ENCODE data around the gene F7. TPM values are rescaled to one million over a fixed set of nuclear protein-coding genes. Genes with fewer than 3 reads are reported as not detected.

The F7 gene
- total RNA-seq, 1 donor from 2014 or later: not detected

DNA sequence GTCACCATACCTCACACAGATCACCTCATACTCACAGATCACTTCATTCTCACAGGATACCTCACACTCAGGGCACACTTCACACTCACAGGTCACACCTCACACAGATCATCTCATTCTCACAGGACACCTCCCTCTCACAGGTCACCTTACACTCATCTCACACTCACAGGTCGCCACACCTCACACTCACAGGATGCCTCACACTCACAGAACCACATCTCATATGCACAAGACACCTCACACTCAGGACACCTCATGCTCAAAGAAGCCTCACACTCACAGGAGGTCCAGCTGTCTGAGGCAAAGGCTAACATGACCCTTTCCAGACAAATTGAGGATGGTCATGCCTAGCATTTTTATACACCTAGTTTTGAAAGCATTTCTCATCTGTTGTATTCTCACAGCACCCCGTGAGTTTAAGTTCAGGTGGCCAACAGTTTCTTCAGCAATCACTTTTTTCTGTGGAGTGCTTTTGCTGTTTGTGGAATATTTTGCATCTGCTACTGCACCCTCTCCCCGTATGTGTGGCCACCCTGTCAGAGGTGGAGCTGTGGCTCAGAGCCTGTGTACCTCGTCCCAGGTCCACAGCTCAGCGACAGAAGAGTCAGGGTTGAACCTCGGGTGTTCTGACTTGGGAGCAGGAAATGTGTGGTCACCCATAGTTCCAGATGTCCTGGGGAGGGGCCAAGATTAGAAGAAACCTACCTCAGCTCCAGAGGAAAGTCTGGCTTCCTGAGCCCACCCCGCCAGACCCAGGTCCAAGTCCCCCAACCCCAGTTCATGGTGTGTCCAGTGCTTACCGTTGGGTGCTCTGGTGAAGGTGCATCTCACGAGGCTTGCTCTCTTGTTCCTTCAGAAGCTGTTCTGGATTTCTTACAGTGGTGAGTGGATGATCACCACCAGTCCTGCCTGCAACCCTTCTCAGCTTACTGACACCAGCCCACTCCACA is 7.6 kb downstream of the F7 start:
- intact Hi-C loops (cut with micrococcal nuclease): no loop called here
- ATAC-seq: no peak
- no peak for DNase-seq

DNA sequence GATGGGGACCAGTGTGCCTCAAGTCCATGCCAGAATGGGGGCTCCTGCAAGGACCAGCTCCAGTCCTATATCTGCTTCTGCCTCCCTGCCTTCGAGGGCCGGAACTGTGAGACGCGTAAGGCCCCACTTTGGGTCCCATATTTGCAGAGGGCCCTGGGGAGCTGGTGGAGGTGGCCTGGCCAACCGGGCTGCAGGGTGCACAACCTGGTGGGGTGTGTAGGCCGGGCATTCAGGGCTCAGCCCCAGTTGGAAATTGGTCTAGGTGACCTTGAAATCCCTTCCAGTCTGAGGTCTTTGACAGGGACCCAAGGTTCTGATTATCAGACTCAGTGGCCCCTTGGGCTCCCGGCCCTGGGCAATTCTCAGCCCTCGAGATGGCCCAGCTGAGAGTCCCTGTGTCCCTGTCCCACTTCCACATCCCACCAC is 8.3 kb downstream of the F7 start:
- intact Hi-C loops (cut with micrococcal nuclease): no loop called here
- no peak for DNase-seq

DNA sequence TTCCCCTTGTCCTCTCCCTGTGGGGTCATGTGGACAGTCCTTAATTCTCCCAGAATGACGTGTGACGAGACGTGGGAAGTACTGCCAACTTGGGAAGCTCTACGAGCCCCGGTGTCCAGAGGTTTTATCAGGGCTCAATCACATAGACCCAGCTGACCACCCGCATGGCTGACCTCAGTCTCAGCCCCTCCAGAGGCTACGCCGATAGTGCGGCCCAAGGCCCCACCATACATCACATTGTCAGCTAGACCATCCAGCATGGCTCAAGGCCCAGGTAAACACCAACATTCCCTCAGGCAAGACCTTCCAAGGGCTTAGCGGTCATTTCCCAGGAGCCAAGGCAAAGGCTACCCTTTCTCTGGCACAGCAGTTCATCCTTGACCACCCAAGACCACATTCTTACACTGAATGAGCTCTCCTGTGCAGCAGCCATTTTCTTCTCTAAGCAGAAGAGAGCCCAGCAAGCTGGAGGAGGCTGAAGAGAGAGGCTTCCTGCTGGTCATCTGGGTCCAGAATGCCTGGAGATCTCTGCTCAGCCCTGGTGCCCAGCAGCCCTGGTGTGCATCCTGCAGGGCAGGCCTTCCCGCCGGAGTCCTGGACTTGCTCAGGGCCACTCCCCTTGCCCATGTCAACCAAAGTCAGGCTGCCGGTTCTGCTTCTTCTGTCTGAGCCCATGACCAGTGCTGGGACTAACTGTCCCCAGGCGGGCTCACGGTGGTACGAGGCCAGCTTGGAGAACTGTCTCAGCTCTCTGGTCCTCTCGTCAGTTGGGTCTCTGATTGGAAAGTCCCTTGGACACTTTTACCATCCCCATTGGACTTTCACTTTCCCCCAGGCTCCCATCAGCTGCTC is 9.1 kb downstream of the F7 start:
- no peak for ATAC-seq
- no peak for DNase-seq

More for the DNA sequence above, 8.3 kb downstream of the F7 start:
- no peak for ATAC-seq

DNA sequence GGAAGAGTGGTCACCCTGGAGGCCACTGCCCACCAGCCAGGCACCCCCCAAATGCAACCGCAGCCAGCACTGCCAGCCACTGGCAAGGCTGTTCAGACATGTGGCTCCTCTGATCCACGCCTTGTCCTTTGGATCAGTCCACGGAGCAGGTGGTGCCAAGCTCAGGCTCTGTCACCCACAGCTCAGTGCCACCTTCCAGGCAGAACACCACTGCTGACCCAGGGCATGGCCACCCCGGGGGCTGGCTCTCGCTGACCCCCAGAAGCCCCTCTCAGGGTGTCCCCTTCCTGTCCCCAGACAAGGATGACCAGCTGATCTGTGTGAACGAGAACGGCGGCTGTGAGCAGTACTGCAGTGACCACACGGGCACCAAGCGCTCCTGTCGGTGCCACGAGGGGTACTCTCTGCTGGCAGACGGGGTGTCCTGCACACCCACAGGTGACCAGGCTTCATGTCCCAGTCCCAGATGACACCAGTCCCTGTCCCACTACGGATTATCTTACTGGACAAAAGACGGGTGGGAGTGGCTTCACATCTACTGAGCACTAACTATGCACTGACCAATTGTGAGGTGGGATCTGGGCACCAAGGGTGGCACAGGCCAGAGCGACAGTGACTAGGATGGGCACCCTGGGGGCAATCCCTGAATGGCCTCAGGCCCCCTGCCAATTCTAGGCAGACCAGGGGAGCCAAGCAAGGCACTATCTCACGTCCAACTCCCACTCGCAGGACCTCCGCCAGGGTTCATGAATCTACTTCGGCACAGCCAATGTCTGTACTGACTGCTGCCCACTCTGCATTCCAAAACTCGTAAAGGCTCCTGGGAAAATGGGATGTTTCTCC is 10.0 kb downstream of the F7 start:
- DNase-seq (no peak), ATAC-seq (no peak)
- intact Hi-C loops (cut with micrococcal nuclease): no loop called here

More for the DNA sequence above, 9.1 kb downstream of the F7 start:
- intact Hi-C loops (cut with micrococcal nuclease): no loop called here

DNA sequence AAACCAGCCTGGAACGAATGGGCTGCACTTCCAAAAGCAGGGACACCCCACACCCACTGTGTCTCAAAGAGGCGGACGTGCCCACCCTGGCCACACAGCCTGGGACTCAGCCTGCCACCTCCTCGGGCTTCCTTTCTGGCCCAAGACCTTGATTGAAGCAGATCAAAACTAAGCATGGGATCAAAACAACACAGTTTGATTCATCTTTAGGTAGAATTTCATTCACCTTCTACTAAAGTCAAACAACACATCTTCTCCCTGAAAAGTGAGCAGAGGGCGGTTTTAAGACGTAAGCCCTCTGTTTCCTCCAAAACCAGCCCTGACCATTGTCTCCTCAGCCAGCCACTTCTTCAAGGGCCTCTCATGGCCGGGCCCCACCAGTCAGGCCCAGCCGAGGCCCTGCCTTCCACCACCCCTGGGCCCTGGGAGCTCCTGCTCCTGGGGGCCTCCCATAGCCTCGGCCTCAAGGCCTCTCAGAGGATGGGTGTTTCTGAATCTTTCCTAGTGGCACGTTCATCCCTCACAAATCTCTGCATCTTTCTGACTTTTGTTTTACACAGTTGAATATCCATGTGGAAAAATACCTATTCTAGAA is 10.7 kb downstream of the F7 start:
- intact Hi-C loops (cut with micrococcal nuclease): no loop called here
- ATAC-seq: no peak
- DNase-seq: no peak

DNA sequence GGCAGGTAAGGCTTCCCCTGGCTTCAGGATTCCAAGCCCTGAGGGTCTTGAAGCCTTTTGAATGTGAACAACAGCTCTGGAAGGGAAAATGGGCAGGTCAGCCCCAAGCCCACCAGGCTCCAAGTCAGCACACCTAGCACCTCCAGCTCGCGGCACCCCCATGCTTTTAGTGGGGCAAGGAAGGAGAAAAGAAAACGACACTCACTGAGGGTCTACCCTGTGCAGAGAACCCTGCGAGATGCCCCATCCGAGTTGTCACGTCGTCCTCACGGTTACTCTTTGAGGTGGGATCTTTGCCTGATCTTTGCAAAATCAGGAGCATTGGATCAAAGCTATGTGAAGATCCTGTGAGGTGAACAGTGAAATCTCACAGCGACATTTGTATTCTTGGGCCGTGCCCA is 11.3 kb downstream of the F7 start:
- intact Hi-C loops (cut with micrococcal nuclease): no loop called here
- ATAC-seq (no peak), DNase-seq (no peak)

DNA sequence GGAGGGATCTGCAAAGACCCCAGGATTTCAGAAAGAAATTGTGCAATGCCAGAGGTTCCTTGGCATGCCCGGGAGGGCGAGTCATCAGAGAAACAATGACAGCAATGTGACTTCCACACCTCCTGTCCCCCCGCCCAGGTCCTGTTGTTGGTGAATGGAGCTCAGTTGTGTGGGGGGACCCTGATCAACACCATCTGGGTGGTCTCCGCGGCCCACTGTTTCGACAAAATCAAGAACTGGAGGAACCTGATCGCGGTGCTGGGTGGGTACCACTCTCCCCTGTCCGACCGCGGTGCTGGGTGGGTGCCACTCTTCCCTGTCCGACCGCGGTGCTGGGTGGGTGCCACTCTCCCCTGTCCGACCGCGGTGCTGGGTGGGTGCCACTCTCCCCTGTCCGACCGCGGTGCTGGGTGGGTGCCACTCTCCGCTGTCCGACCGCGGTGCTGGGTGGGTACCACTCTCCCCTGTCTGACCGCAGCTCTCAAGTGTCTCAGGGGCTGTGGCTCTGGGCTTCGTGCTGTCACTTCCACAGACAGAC is 11.8 kb downstream of the F7 start:
- ATAC-seq: no peak
- no peak for DNase-seq
- intact Hi-C loops (cut with micrococcal nuclease): no loop called here

DNA sequence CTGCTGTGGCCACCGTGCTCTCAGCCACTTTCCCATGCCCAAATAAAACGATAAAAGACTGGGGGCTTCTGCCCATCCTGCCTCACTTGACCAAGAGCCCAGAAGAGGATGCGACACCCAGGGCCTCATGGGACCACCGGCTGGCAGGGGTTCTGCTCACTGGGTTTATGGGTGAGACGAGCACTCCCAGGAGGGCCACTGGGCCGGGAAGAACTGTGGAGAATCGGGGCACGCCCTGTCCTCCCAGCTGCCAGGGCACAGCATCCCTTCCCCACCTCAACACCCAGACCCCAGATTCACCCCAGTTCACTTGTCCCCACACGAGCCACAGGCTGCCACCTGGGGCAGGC is 12.3 kb downstream of the F7 start:
- DNase-seq: no peak
- ATAC-seq: no peak
- intact Hi-C loops (cut with micrococcal nuclease): no loop called here

DNA sequence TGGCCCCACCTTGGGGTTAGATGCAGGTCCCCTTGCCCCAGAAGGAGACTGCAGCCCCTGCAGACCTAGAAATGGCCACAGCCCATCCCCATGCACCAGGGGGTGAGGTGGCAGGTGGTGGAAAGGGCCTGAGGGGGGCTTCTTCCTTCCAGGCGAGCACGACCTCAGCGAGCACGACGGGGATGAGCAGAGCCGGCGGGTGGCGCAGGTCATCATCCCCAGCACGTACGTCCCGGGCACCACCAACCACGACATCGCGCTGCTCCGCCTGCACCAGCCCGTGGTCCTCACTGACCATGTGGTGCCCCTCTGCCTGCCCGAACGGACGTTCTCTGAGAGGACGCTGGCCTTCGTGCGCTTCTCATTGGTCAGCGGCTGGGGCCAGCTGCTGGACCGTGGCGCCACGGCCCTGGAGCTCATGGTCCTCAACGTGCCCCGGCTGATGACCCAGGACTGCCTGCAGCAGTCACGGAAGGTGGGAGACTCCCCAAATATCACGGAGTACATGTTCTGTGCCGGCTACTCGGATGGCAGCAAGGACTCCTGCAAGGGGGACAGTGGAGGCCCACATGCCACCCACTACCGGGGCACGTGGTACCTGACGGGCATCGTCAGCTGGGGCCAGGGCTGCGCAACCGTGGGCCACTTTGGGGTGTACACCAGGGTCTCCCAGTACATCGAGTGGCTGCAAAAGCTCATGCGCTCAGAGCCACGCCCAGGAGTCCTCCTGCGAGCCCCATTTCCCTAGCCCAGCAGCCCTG is 12.8 kb downstream of the F7 start:
- ATAC-seq (no peak), DNase-seq (no peak)
- intact Hi-C loops (cut with micrococcal nuclease): no loop called here

DNA sequence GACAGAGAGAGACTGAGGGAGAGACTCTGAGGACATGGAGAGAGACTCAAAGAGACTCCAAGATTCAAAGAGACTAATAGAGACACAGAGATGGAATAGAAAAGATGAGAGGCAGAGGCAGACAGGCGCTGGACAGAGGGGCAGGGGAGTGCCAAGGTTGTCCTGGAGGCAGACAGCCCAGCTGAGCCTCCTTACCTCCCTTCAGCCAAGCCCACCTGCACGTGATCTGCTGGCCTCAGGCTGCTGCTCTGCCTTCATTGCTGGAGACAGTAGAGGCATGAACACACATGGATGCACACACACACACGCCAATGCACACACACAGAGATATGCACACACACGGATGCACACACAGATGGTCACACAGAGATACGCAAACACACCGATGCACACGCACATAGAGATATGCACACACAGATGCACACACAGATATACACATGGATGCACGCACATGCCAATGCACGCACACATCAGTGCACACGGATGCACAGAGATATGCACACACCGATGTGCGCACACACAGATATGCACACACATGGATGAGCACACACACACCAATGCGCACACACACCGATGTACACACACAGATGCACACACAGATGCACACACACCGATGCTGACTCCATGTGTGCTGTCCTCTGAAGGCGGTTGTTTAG is 13.7 kb downstream of the F7 start:
- intact Hi-C loops (cut with micrococcal nuclease): no loop called here
- no peak for ATAC-seq
- no peak for DNase-seq

DNA sequence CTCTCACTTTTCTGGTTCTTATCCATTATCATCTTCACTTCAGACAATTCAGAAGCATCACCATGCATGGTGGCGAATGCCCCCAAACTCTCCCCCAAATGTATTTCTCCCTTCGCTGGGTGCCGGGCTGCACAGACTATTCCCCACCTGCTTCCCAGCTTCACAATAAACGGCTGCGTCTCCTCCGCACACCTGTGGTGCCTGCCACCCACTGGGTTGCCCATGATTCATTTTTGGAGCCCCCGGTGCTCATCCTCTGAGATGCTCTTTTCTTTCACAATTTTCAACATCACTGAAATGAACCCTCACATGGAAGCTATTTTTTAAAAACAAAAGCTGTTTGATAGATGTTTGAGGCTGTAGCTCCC is 14.2 kb downstream of the F7 start:
- intact Hi-C loops (cut with micrococcal nuclease): no loop called here
- ATAC-seq: no peak
- no peak for DNase-seq

DNA sequence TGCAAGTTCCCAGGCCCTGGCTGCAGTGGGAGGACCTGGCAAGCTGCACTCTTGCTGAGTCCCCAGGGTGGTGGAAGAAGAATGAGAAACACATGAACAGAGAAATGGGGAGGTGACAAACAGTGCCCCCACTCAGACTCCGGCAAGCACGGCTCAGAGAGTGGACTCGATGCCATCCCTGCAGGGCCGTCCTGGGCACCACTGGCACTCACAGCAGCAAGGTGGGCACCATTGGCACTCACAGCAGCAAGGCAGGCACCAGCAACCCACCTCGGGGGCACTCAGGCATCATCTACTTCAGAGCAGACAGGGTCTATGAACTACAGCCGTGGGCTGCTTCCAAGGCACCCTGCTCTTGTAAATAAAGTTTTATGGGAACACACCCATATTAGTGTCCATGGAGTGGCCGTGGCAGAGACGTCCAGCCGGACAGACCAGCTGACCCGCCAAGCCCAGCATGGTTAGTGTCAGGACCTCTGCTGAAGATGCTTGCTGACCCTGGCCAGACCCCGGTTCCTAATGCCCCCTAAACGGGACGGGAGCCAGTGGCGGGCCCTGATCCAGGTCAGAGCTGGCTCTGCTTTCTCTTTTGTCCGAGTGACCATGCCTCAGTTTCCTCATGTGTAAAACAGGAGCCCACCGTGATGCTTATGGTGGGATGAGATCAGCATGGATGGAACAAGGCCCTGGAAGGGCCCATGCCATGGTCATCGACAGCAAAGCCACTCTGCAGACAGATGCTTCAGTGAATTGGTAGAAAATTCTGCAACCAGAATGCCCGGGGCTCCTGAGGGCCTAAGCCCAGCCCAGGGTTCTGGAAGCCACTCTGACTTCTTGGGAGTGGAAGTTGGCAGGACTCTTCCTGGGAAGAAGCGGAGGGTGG is 14.9 kb downstream of the F7 start:
- ATAC-seq (no peak), DNase-seq (no peak)
- intact Hi-C loops (cut with micrococcal nuclease): no loop called here

DNA sequence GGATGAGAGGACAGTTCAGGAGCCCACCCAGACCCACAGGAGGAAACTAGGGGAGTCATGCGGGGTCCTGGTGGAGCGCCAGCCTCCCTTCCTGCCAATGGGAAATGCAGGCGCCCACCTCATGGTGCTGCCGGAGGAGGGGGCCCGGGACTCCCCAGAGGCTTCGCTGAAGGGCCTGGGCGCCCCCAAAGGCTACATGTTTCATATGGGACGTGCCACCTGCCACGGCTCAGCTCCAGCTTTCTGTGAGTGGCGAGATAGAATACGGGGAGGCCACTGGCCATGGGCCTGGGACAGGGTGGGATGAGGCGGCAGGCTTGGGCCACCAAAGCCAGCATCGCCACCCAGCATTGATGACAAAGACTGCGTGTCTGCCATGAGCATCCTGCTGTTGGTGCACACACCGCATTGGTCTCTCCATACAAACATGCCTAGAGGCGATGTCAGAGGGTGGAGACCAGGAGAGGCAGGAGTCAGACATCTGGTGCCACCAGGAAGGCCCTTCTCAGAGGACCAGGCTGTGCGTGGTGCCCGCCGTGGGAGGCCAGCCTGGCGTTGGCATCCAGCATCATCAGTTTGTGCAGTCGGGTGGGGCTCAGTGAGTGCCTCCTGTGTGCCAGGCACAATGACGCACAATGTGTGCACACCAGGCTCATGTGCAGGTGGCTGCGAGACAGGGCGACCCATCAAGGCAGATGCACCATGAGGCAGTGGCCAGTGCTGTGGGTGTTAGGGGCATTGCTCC is 15.8 kb downstream of the F7 start:
- no peak for ATAC-seq
- intact Hi-C loops (cut with micrococcal nuclease): no loop called here
- DNase-seq: no peak

DNA sequence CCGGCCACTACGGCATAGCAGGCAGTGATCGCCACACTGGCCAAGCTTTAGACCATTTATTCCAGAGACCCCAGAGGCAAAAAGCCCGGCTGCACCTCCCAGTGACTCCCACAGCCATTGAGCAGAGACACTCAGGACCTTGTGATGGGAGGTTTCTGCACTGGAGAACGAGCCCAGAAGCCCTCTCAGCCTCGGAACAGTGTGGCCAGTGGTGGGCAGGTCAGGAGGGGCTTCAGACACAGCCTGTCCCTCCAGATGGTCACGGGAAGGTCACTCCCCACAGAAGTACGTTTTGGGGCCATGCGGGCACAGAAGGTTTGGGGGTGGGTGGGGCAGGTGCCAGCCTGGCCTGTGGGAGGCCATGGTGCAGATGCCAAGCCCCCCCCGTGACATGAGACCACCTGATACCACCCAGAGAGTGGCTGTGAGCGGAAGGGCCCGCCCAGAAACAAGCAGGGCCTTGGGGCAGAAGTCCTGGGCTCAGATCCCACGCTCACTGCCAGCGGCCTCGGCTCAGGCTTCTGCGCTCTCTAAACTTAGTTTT is 16.4 kb downstream of the F7 start:
- DNase-seq (no peak), ATAC-seq (peak; percentile 14)
- intact Hi-C loops (cut with micrococcal nuclease): no loop called here

DNA sequence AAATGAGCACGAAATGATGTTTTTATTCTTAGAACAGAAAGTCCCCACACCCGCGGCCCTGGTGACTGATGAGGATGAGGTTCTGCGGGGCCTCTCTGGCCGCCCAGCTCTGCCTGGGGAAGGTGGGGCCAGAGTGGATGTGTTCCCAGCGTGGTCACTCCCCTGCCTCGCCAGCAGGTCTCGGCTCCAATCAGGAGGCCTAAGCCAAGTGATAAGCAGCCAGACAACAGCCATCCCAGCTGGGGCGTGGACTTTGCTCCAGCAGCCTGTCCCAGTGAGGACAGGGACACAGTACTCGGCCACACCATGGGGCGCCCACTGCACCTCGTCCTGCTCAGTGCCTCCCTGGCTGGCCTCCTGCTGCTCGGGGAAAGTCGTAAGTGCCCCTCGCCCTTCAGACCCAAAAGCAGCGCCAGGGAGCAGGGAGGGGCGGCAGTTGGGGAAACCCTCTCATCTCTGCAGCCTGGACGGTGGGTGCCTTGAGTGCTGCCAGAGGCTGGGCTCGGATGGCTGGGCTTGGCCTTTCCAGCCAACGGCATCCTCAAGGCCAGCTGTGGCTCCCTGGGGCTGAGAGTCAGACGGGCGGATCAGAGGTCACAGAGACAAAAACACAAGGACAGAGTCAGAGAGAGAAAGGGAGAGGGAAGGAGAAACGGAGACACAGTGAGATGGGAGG is 17.1 kb downstream of the F7 start, which contains the start of gene F10:
F10 (plus strand) TSS at position 250 of the 676 bp plus-strand sequence; CDS start at position 307, 57 bp downstream.
- DNase-seq (peak; percentile 80), ATAC-seq (peak; percentile 95)
- intact Hi-C loops (cut with micrococcal nuclease): no loop called here
